IMR-90 (cell line): ENCODE measurements around the gene MAPK10.

Experiments
- MAFK ChIP-seq: IDR thresholded peaks from 2 replicates; pipeline ENCODE4 v1.6.1; 2012; ENCODE audit warnings: low read depth, low read length, improper control_type of control experiment
- POLR2A ChIP-seq: IDR thresholded peaks from 2 replicates; pipeline ENCODE4 v1.6.1; 2012; ENCODE audit warnings: mild to moderate bottlenecking, low read depth, low read length
- RCOR1 ChIP-seq: IDR thresholded peaks from 2 replicates; pipeline ENCODE4 v1.6.1; 2012; ENCODE audit warnings: mild to moderate bottlenecking, low read length, improper control_type of control experiment; ENCODE audit not compliant: insufficient replicate concordance
- TF ChIP-seq, protein P1 (sequence below): conservative IDR thresholded peaks from 2 replicates; pipeline ENCODE4 v1.5.1; 2012; ENCODE audit warnings: mild to moderate bottlenecking, low read depth, low read length, improper control_type of control experiment
- TF ChIP-seq, protein P2 (sequence below): fragments of 150-350 bp; IDR thresholded peaks from 2 replicates; pipeline ENCODE4 v1.6.1; 2017; ENCODE audit warnings: mild to moderate bottlenecking, antibody characterized with exemption, low read length, low read depth

DNA sequence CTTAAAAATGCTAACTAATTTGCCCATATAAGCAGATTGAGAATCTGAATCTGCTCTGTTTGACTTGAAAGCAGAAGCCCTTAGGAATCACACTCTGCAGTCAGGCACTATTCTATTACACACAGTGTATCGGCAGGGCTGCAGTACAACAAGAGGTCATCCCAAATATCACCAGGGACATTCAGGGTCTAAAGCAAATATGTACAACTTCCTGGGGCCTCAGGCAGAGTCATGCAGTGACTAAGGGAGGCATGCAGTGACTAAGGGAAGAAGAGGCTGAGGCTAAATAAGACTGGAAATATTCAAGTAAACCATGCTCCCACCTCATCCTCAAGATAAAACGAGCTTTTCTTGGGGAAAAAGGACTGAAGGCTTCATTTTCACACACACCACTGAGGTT, 20.9 kb downstream of the MAPK10 start:
- TF ChIP-seq, protein P1, sequence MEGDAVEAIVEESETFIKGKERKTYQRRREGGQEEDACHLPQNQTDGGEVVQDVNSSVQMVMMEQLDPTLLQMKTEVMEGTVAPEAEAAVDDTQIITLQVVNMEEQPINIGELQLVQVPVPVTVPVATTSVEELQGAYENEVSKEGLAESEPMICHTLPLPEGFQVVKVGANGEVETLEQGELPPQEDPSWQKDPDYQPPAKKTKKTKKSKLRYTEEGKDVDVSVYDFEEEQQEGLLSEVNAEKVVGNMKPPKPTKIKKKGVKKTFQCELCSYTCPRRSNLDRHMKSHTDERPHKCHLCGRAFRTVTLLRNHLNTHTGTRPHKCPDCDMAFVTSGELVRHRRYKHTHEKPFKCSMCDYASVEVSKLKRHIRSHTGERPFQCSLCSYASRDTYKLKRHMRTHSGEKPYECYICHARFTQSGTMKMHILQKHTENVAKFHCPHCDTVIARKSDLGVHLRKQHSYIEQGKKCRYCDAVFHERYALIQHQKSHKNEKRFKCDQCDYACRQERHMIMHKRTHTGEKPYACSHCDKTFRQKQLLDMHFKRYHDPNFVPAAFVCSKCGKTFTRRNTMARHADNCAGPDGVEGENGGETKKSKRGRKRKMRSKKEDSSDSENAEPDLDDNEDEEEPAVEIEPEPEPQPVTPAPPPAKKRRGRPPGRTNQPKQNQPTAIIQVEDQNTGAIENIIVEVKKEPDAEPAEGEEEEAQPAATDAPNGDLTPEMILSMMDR: no peak
- peak; percentile 2; the same call in 1 of the 2 replicates for TF ChIP-seq MAFK
- TF ChIP-seq, protein P2, sequence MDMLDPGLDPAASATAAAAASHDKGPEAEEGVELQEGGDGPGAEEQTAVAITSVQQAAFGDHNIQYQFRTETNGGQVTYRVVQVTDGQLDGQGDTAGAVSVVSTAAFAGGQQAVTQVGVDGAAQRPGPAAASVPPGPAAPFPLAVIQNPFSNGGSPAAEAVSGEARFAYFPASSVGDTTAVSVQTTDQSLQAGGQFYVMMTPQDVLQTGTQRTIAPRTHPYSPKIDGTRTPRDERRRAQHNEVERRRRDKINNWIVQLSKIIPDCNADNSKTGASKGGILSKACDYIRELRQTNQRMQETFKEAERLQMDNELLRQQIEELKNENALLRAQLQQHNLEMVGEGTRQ: no peak
- TF ChIP-seq POLR2A: no peak
- TF ChIP-seq RCOR1: peak; percentile 46
